ENCODE data around the gene MEGF11. TPM values are rescaled to one million over a fixed set of nuclear protein-coding genes. Genes with fewer than 3 reads are reported as not detected.

Gene MEGF11
- total RNA-seq, 1 experiment from 2014 or later, result 2.3 TPM

DNA sequence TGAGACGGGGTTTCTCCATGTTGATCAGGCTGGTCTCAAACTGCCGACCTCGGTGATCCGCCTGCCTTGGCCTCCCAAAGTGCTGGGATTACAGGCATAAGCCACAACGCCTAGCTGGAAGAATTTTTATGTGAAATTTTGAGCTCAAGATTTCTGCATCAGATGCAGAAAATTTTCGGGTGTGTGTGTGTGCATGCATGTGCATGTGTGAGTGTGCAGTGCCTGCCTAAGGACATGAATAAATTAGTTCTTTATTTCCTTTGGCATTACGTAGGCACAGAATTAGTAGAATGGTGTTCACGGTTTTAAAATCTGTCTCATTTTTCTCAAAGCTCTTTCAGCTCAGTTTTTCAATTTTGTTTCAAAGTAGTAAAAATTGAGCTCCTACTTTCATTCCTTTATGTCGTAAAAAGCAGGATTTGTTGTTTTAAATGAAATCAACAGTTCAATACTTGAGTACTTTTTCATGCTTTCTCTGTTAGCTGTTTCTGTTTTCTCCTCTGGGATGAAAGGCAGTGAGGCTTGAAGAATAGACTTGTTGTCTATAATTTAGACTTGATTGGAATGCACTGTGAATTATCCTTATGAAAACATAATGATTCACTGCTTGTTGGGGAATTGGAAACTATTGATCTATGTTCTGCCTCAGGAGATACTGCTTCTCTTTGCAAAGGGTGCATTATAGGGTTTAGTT, 407.6 kb downstream of the MEGF11 start:
- Histone ChIP-seq H3K27ac (ENCODE audit: low read depth, low read length) (no peak overlapping the region), H3K4me3 (replicated peaks in 1 of 2; ENCODE audit: low read depth in 1 of 2, low read length in 2 of 2) (no peak overlapping the region), H4K20me1 (ENCODE audit: insufficient read depth) (no peaks in the 10 kb centered on the region), H3K9ac (ENCODE audit: low read length) (no peak overlapping the region), H3K4me1 (ENCODE audit: control insufficient read depth in 1 of 2, insufficient read depth in 2 of 2, low read length in 2 of 2) (no peaks in the 10 kb centered on the region), H3K36me3 (ENCODE audit: control insufficient read depth in 1 of 2, insufficient read depth in 2 of 2, low read length in 2 of 2) (no peaks in the 10 kb centered on the region), H3K79me2 (ENCODE audit: insufficient read depth, low read length) (no peaks in the 10 kb centered on the region), H3K4me2 (ENCODE audit: low read length) (no peak overlapping the region), H3K9me3 (ENCODE audit: control insufficient read depth in 1 of 2, insufficient read depth in 1 of 2, low read depth in 1 of 2, low read length in 2 of 2) (no peaks in the 10 kb centered on the region), H3K9me2 (ENCODE audit: insufficient read depth) (no peaks in the 10 kb centered on the region), H2AFZ (ENCODE audit: low read depth, low read length, poor library complexity, severe bottlenecking) (no peak overlapping the region), H3K27me3 (ENCODE audit: insufficient read depth, low read length) (no peaks in the 10 kb centered on the region)
- no TSS peak for BruUV-seq (replicated peaks)
- TF ChIP-seq ATF3 (IDR thresholded peaks at IDR 0.05) (no peak), CEBPB (IDR thresholded peaks at IDR 0.05; ENCODE audit: low read depth) (no peak), POLR2AphosphoS5 (IDR thresholded peaks at IDR 0.05; ENCODE audit: low read depth, low read length) (no peak), POLR2A (IDR thresholded peaks at IDR 0.05; ENCODE audit: borderline replicate concordance, extremely low read depth, insufficient read depth, insufficient read length) (no peak), FOSL1 (IDR thresholded peaks at IDR 0.05; ENCODE audit: low read depth) (no peak), JUND (IDR thresholded peaks at IDR 0.05) (no peak), TCF7L2 (IDR thresholded peaks at IDR 0.05; ENCODE audit: borderline replicate concordance, extremely low read depth, insufficient read depth, insufficient read length) (no peak)
- intact Hi-C loops (cut with micrococcal nuclease), result no loop called here
- ChIA-PET POLR2A (interaction anchor here (0.5 kb wide), 1 partner anchor 541 kb away, joined by 4 read pairs; the partner anchor contains the start of gene MAP2K1), CTCF (interaction anchor here (0.9 to 1.6 kb wide), 4 partner anchors 9 to 22 kb away, joined by 3 to 5 read pairs (median 4); no protein-coding TSS in a partner anchor), RAD21 (ENCODE audit: low non-redundant PET in 1 of 2, low total read pairs in 2 of 2, uncharacterized antibody in 2 of 2, unreplicated experiment in 2 of 2) (no interaction called here)
- no peak for ATAC-seq
- no peak for DNase-seq (ENCODE audit: low read depth, low spot score)

Small RNA genes within 50 kb of the gene (microRNA-seq; reads per million reads assigned to microRNA genes)
- not detected for gene MIR4311 (ENCODE audit: borderline number of aligned reads)

Other genes starting within 250 kb of the MEGF11 start
- gene DIS3L, start 39.8 kb upstream of the MEGF11 start, total RNA-seq (2021; ENCODE audit: unreplicated experiment), result 32.2 TPM
- 28.1 TPM for gene TIPIN, start 102.9 kb upstream of the MEGF11 start, total RNA-seq (2021; ENCODE audit: unreplicated experiment)
- 52.3 TPM for gene MAP2K1, start 133.2 kb upstream of the MEGF11 start, total RNA-seq (2021; ENCODE audit: unreplicated experiment)
- gene SNAPC5, start 244.0 kb upstream of the MEGF11 start, total RNA-seq (2021; ENCODE audit: unreplicated experiment), result 28.3 TPM